ENCODE data around the gene KRCC1.

Gene KRCC1

DNA sequence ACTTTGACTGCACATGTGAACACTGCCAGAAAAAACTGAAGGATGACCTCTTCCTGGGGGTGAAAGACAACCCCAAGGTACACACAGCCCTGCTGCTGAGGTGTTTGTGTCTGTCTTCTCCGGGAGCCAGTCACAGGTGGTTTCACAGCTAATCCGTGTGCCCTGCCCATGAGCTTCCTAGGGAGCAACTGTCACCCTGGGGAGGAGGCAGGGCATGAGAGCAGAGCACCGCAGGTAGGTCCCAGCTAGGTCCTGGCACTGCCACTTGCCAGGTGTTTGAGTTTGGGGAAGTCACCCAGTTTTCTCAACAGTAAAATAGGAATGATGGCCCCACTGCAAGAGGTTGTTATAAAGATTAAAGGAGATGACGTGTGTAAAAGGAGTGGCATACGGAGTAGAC is 41.1 kb upstream of the KRCC1 start:
- DNase-seq (ENCODE audit: low read depth) = no peak
- H3K4me3 ChIP-seq (replicated peaks; ENCODE audit: low read depth, low read length) = no peak overlapping the region
- TF ChIP-seq, protein P1, sequence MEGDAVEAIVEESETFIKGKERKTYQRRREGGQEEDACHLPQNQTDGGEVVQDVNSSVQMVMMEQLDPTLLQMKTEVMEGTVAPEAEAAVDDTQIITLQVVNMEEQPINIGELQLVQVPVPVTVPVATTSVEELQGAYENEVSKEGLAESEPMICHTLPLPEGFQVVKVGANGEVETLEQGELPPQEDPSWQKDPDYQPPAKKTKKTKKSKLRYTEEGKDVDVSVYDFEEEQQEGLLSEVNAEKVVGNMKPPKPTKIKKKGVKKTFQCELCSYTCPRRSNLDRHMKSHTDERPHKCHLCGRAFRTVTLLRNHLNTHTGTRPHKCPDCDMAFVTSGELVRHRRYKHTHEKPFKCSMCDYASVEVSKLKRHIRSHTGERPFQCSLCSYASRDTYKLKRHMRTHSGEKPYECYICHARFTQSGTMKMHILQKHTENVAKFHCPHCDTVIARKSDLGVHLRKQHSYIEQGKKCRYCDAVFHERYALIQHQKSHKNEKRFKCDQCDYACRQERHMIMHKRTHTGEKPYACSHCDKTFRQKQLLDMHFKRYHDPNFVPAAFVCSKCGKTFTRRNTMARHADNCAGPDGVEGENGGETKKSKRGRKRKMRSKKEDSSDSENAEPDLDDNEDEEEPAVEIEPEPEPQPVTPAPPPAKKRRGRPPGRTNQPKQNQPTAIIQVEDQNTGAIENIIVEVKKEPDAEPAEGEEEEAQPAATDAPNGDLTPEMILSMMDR (IDR thresholded peaks at IDR 0.05; ENCODE audit: low read length, missing control alignments) = no peak

DNA sequence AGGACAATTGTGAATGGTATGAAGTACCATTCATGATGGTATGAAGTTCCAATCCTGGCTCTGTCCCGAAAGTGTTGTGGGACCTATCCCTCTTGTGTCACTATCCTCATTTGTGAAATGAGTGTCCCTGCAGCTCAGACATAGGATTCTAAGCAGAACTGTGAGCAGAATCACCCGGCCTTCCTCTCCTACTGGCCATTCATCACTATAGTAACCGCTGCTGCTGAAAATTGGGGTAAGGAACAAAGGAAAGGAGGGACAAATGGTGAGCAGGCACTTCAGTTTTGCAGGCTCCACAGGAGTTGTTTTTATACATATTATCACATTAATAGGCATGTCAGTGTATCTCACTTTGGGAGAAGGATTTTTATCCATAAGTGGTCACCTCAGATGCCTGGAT is 39.4 kb upstream of the KRCC1 start:
- TF ChIP-seq, protein P1 (IDR thresholded peaks at IDR 0.05; ENCODE audit: low read length, missing control alignments) = no peak
- no peak for DNase-seq (ENCODE audit: low read depth)
- no peak overlapping the region for H3K4me3 ChIP-seq (replicated peaks; ENCODE audit: low read depth, low read length)

- no peak overlapping the region for H3K4me3 ChIP-seq (replicated peaks; ENCODE audit: low read depth, low read length)
- TF ChIP-seq, protein P1 (IDR thresholded peaks at IDR 0.05; ENCODE audit: low read length, missing control alignments) = no peak
- no peak for DNase-seq (ENCODE audit: low read depth)
These were observed 37.2 kb upstream of the KRCC1 start for GRCh38 chr2:88092773-88093172.

DNA sequence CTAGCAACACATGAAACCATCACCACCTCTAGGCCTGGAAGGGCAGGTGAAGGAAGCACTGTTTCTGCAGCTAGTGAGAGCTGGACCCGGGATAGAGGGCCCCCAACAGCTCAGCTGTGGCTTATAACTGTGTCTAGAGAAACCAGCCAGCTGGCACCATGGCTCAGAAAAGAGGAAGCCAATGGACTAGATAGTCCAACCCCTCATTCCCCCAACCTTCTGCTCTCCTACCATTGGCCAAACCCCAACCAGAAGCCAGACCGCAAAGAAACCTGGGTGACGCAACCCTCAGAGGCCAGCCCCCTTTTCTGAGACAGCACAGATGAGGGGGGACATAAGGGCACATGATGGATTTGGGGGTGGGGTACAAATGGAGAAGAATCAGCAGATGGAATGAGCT is 36.4 kb upstream of the KRCC1 start:
- DNase-seq (ENCODE audit: low read depth) = no peak

GRCh38 chr2:88090446-88091283 is 35.1 kb upstream of the KRCC1 start:
- DNase-seq (ENCODE audit: low read depth) = no peak
- TF ChIP-seq, protein P1 (IDR thresholded peaks at IDR 0.05; ENCODE audit: low read length, missing control alignments) = no peak
- no peak overlapping the region for H3K4me3 ChIP-seq (replicated peaks; ENCODE audit: low read depth, low read length)

More for the DNA sequence above, 36.4 kb upstream of the KRCC1 start:
- TF ChIP-seq, protein P1 (IDR thresholded peaks at IDR 0.05; ENCODE audit: low read length, missing control alignments) = no peak
- no peak overlapping the region for H3K4me3 ChIP-seq (replicated peaks; ENCODE audit: low read depth, low read length)

GRCh38 chr2:88088999-88089398 is 33.4 kb upstream of the KRCC1 start:
- TF ChIP-seq, protein P1 (IDR thresholded peaks at IDR 0.05; ENCODE audit: low read length, missing control alignments) = no peak
- no peak overlapping the region for H3K4me3 ChIP-seq (replicated peaks; ENCODE audit: low read depth, low read length)

GRCh38 chr2:88087763-88088162 is 32.2 kb upstream of the KRCC1 start:
- DNase-seq (ENCODE audit: low read depth) = no peak

More at GRCh38 chr2:88088999-88089398, 33.4 kb upstream of the KRCC1 start:
- DNase-seq (ENCODE audit: low read depth) = no peak

More at GRCh38 chr2:88087763-88088162, 32.2 kb upstream of the KRCC1 start:
- TF ChIP-seq, protein P1 (IDR thresholded peaks at IDR 0.05; ENCODE audit: low read length, missing control alignments) = no peak
- no peak overlapping the region for H3K4me3 ChIP-seq (replicated peaks; ENCODE audit: low read depth, low read length)

Measured in fibroblast of pulmonary artery (primary cell).